A549 treated with DMSO at 1 μM for 4 hours (cell line): ENCODE measurements around the gene PRUNE2. TPM values are rescaled to one million over a fixed set of nuclear protein-coding genes. Genes with fewer than 3 reads are reported as not detected.

ENCODE experiments used
- total RNA-seq: library from RNA; stranded (reverse); fragments of 200-300 nt; extraction: Qiagen RNA extraction; gene quantifications from 5 replicates; pipeline ENCODE4 v1.2.3, GENCODE V29; 2022; ENCODE audit warnings: low read depth

Gene PRUNE2
- 0.06 to 0.17 TPM in 2 of 5 replicates, not detected in the others for total RNA-seq

GRCh38 chr9:76905791-76906646 lies at the start of gene PRUNE2:
PRUNE2 (minus strand) TSS chr9:76906114; CDS start chr9:76905963, 151 bp downstream.

GRCh38 chr9:76764138-76764537 lies 141.8 kb downstream of the PRUNE2 start, which contains the start of gene PCA3:
PCA3 (plus strand) TSS chr9:76764438.

Other genes starting within 250 kb of the PRUNE2 start
- not detected in 5 replicates for gene PCA3, start 141.7 kb downstream of the PRUNE2 start, total RNA-seq
- gene FOXB2, start 113.5 kb upstream of the PRUNE2 start, total RNA-seq, result not detected in 5 replicates